ENCODE data around the gene LZTR1. TPM values are rescaled to one million over a fixed set of nuclear protein-coding genes. Genes with fewer than 3 reads are reported as not detected.
A peak's percentile ranks its signal among the peaks of the same experiment; 100 is the strongest.

Gene LZTR1
- polyA plus RNA-seq, 1 of the 3 experiments (the other 2 are of a cell fraction): 37.7 TPM

DNA sequence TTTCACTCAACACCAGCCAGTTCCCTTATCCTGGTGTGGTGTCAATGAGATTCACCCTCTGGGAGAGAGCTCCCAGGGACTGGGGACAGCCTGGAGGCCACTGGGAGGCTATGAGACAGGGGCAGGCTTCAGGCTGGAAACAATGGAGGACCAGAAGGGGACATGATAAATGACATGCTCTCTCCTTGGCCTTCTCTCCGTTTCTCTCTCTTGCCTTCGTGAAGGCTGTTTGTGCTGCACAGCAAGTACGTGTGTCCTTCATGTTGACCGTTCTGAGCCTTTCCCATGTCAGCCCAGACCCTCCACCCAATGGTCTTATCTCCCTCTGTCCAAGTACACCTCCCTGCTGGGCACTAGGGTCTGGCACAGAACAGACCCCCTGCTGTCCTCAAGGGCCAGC lies 1.6 kb upstream of the LZTR1 start:
- peaks cover 6 to 24% of the 10 kb centered on the region in 2 experiments; a peak in 2 of 4 replicates for H3K4me1 ChIP-seq (ENCODE audit: control insufficient read depth in 1 of 2, insufficient read depth in 2 of 2, low read depth in 1 of 2, low read length in 1 of 2)
- H3K4me2 ChIP-seq: no peak overlapping the region
- WGBS (ENCODE audit: low lambda C conversion rate): 94% methylated on average over 3 of the region's 4 CpGs
- peaks cover 25% of the 10 kb centered on the region for H3K79me2 ChIP-seq (ENCODE audit: insufficient read depth)
- no peaks in the 10 kb centered on the region for H3K9me3 ChIP-seq
- TF ChIP-seq FOXJ3 (CRISPR knock-in tag; IDR thresholded peaks at IDR 0.05) (no peak), RCOR1 (IDR thresholded peaks at IDR 0.05; ENCODE audit: low read length) (no peak), EZH2phosphoT487 (IDR thresholded peaks at IDR 0.05; ENCODE audit: borderline replicate concordance, low read depth) (no peak), RXRA (IDR thresholded peaks at IDR 0.05; ENCODE audit: borderline replicate concordance, low read depth) (no peak)
- H3K9me2 ChIP-seq: no peaks in the 10 kb centered on the region
- CTCF ChIA-PET: interaction anchor here (1.1 to 3.6 kb wide), 4 partner anchors 10 to 63 kb away, joined by 3 to 12 read pairs (median 6); partner anchors contain the start of genes AIFM3 and CRKL
- POLR2A ChIA-PET: interaction anchor here (0.9 to 1.8 kb wide), 3 partner anchors 8 to 95 kb away, joined by 3 to 10 read pairs (median 4); partner anchors contain the start of gene THAP7
- H3K27me3 ChIP-seq (ENCODE audit: insufficient read depth): no peaks in the 10 kb centered on the region
- no peak overlapping the region for H3K9ac ChIP-seq
- no peak overlapping the region for H3K4me3 ChIP-seq (ENCODE audit: low read depth in 2 of 2, low read length in 1 of 2)
- no peaks in the 10 kb centered on the region for H4K20me1 ChIP-seq (ENCODE audit: insufficient read depth)
- H2AFZ ChIP-seq (ENCODE audit: low read depth): no peak overlapping the region
- no peaks in the 10 kb centered on the region for H3F3A ChIP-seq (replicated peaks; ENCODE audit: insufficient read depth)
- H3K27ac ChIP-seq (ENCODE audit: low read depth in 2 of 2, low read length in 1 of 2): no peak overlapping the region; a peak in 1 of 4 replicates
- peaks cover 0 to 6% of the 10 kb centered on the region in 2 experiments for H3K36me3 ChIP-seq (replicated peaks in 1 of 2; ENCODE audit: control insufficient read depth in 1 of 2, insufficient read depth in 2 of 2, low read length in 1 of 2)
- DNase-seq: no peak

DNA sequence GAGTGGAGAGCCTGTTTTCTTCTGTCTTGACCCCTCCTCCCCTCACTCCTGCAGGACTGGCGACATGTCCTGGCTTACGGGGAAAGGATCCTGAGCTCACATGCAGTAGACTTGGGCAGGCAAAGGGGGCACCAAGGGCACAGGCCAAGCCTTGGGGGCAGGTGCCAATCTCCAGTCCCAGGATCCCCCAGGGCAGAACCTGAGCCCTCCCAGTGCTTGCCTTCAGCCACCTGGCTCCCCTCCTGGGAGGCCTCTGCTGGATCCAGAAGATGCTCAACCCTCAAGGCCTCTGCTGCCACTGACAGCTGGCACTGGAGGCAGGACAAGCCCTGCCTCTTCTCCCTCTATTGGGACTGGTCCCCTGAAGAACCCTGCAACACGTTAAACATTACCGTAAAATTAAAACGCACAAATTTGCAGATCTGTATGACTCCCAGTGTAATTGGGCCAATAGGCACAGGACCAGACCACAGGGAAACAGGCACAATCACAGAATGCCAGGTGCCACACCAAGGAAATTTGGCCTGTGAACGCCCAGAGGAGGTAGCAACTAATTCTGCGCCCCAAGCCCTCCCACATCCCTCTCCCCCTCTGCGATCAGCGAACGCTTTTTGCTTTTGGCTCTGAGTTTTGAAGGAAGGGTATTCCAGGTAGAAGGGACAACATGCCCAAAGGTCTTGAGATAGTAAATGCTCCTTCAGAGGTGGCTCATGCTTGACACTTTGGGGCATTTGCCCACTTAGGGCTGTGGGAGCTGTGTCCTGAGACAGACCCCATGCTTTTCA lies 967 bp upstream of the LZTR1 start:
- no peaks in the 10 kb centered on the region for H3K9me2 ChIP-seq
- H3K4me2 ChIP-seq: peak overlapping the region; percentile 95
- ChIA-PET POLR2A (interaction anchor here (0.9 to 1.8 kb wide), 7 partner anchors 9 to 95 kb away, joined by 3 to 13 read pairs (median 4); partner anchors contain the start of genes P2RX6 and THAP7), CTCF (interaction anchor here (0.7 to 3.6 kb wide), 9 partner anchors 8 to 95 kb away, joined by 3 to 12 read pairs (median 3); partner anchors contain the start of gene CRKL)
- peak overlapping the region; percentile 78 for H3K9ac ChIP-seq
- H3K4me1 ChIP-seq (ENCODE audit: control insufficient read depth in 1 of 2, insufficient read depth in 2 of 2, low read depth in 1 of 2, low read length in 1 of 2): peaks cover 6 to 24% of the 10 kb centered on the region in 2 experiments; a peak in 2 of 4 replicates
- H2AFZ ChIP-seq (ENCODE audit: low read depth): peak overlapping the region; percentile 79; the same call in 1 of the 2 replicates
- peaks cover 2 to 12% of the 10 kb centered on the region in 2 experiments for H3K36me3 ChIP-seq (replicated peaks in 1 of 2; ENCODE audit: control insufficient read depth in 1 of 2, insufficient read depth in 2 of 2, low read length in 1 of 2)
- 76% methylated on average over 10 of the region's 10 CpGs for WGBS (ENCODE audit: low lambda C conversion rate)
- H3K27me3 ChIP-seq (ENCODE audit: insufficient read depth): no peaks in the 10 kb centered on the region
- TF ChIP-seq NFIC (IDR thresholded peaks at IDR 0.05; ENCODE audit: borderline replicate concordance): no peak
- TF ChIP-seq, protein P1, sequence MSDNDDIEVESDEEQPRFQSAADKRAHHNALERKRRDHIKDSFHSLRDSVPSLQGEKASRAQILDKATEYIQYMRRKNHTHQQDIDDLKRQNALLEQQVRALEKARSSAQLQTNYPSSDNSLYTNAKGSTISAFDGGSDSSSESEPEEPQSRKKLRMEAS (IDR thresholded peaks at IDR 0.05; ENCODE audit: low read depth): no peak
- no peak for TF ChIP-seq TEAD4 (IDR thresholded peaks at IDR 0.05; ENCODE audit: borderline replicate concordance, insufficient read depth)
- no peak for TF ChIP-seq SIN3A (IDR thresholded peaks at IDR 0.05; ENCODE audit: borderline replicate concordance, low read depth, low read length)
- no peak for TF ChIP-seq EZH2phosphoT487 (IDR thresholded peaks at IDR 0.05; ENCODE audit: borderline replicate concordance, low read depth)
- peaks cover 25% of the 10 kb centered on the region for H3K79me2 ChIP-seq (ENCODE audit: insufficient read depth)
- H3K9me3 ChIP-seq: no peaks in the 10 kb centered on the region
- DNase-seq: no peak
- H3F3A ChIP-seq (replicated peaks; ENCODE audit: insufficient read depth): no peaks in the 10 kb centered on the region
- H3K4me3 ChIP-seq (ENCODE audit: low read depth in 2 of 2, low read length in 1 of 2): peak overlapping the region; percentile 71 to 97
- H4K20me1 ChIP-seq (ENCODE audit: insufficient read depth): no peaks in the 10 kb centered on the region
- peak overlapping the region; percentile 77 to 98 for H3K27ac ChIP-seq (ENCODE audit: low read depth in 2 of 2, low read length in 1 of 2)

Measured in SK-N-SH (cell line).